GM12878 (cell line): ENCODE results near the gene LAMA2. TPM values are rescaled to one million over a fixed set of nuclear protein-coding genes. Genes with fewer than 3 reads are reported as not detected.

ENCODE experiments used
- ATAC-seq: fragments of 200-7000 bp; cut with Tn5 transposase; 3 replicates; pipeline ENCODE4 v1.9.1; 2020; ENCODE audit warnings: mild to moderate bottlenecking, moderate library complexity
- BruUV-seq: library from RNA; stranded (reverse); fragments of 400-500 nt; replicated peaks from 2 replicates; lab custom pipeline; 2021; lab: Mats Ljungman, UMichigan
- CTCF ChIA-PET: fragments of 300-600 bp; sonication (Branson Sonifier 250); formaldehyde crosslinking; extraction: SDS; loops from one replicate; lab custom pipeline; 2021; ENCODE audit warnings: inconsistent platforms; lab: Yijun Ruan, JAX
- POLR2A ChIA-PET: fragments of 350-600 bp; formaldehyde crosslinking; extraction: SDS; loops from one replicate; lab custom pipeline; 2021; ENCODE audit warnings: inconsistent platforms; lab: Charles Lee
- RAD21 ChIA-PET: fragments of 300-600 bp; sonication (Branson Sonifier 250); formaldehyde crosslinking; loops from one replicate; lab custom pipeline; 2023; ENCODE audit warnings: antibody characterized with exemption; ENCODE audit not compliant: unreplicated experiment; lab: Charles Lee
- SMC1A ChIA-PET: fragments of 300-600 bp; sonication (Branson Sonifier 250); formaldehyde crosslinking; loops from one replicate; lab custom pipeline; 2023; ENCODE audit not compliant: unreplicated experiment, uncharacterized antibody; lab: Charles Lee
- DNase-seq: peaks from one replicate; pipeline ENCODE4 v3.0.0-alpha.2; 2011; ENCODE audit warnings: low read depth, low spot score
- FAIRE-seq: peaks from 3 replicates; lab custom pipeline; 2011; peaks lifted over from hg19 to GRCh38; lab: Jason Lieb, UNC
- H2AFZ ChIP-seq: 2 replicates; pipeline ENCODE4 v1.6.0; 2011; ENCODE audit warnings: low read depth, low read length, control low read depth; ENCODE audit not compliant: control insufficient read depth
- H3K27ac ChIP-seq: 2 replicates; pipeline ENCODE4 v1.5.1; 2011; ENCODE audit warnings: control low read depth; ENCODE audit not compliant: control insufficient read depth, insufficient read depth
- H3K27me3 ChIP-seq, 2 experiments: replicated peaks in 1 of 2; 2 replicates each; pipeline versions ENCODE4 v1.6.0 to v1.6.1; 2011; ENCODE audit warnings: low read length in 1 of 2; ENCODE audit not compliant: control insufficient read depth in 2 of 2, insufficient read depth in 2 of 2
- H3K36me3 ChIP-seq, 2 experiments: 2 replicates each; pipeline ENCODE4 v1.5.1; 2011; ENCODE audit warnings: low read length in 1 of 2; ENCODE audit not compliant: control insufficient read depth in 2 of 2, insufficient read depth in 2 of 2
- H3K4me1 ChIP-seq: 2 replicates; pipeline ENCODE4 v1.6.1; 2011; ENCODE audit warnings: mild to moderate bottlenecking, low read length, moderate library complexity, mixed read lengths; ENCODE audit not compliant: control insufficient read depth, insufficient read depth
- H3K4me2 ChIP-seq: 2 replicates; pipeline ENCODE4 v1.6.0; 2011; ENCODE audit warnings: control low read depth; ENCODE audit not compliant: control insufficient read depth, insufficient read depth
- H3K4me3 ChIP-seq: fragments of 200-600 bp; sonication (generic); 2 replicates; pipeline ENCODE4 v1.5.1; 2016
- H3K79me2 ChIP-seq: 2 replicates; pipeline ENCODE4 v1.6.0; 2011; ENCODE audit warnings: low read length; ENCODE audit not compliant: control insufficient read depth, insufficient read depth
- H3K9ac ChIP-seq: 2 replicates; pipeline ENCODE4 v1.8.0; 2011; ENCODE audit warnings: low read length, control low read depth, mixed read lengths; ENCODE audit not compliant: control insufficient read depth, insufficient read depth
- H3K9me3 ChIP-seq: replicated peaks from 3 replicates; pipeline ENCODE4 v1.5.1; 2011; ENCODE audit warnings: mild to moderate bottlenecking, low read length; ENCODE audit not compliant: control insufficient read depth, insufficient read depth
- H4K20me1 ChIP-seq: 2 replicates; pipeline ENCODE4 v1.6.0; 2011; ENCODE audit not compliant: control insufficient read depth, insufficient read depth
- ATF7 ChIP-seq: fragments of 450-650 bp; IDR thresholded peaks from 2 replicates; pipeline ENCODE4 v1.6.1; 2016; ENCODE audit warnings: low read depth, mild to moderate bottlenecking
- EZH2 ChIP-seq: IDR thresholded peaks from 2 replicates; pipeline ENCODE4 v1.6.1; 2012; ENCODE audit warnings: low read depth, mild to moderate bottlenecking, control low read depth, inconsistent platforms, low read length, borderline replicate concordance; ENCODE audit not compliant: control insufficient read depth
- MYC ChIP-seq: IDR thresholded peaks from 2 replicates; pipeline ENCODE4 v1.6.1; 2011; ENCODE audit warnings: mild to moderate bottlenecking, low read length, moderate library complexity, inconsistent platforms; ENCODE audit not compliant: insufficient read depth, insufficient replicate concordance, insufficient read length, severe bottlenecking
- NFYA ChIP-seq: IDR thresholded peaks from 2 replicates; pipeline ENCODE4 v1.6.1; 2011; ENCODE audit warnings: low read depth, mild to moderate bottlenecking, low read length, improper control_type of control experiment, borderline replicate concordance
- NR2C1 ChIP-seq: fragments of 450-650 bp; IDR thresholded peaks from 2 replicates; pipeline ENCODE4 v1.6.1; 2017; ENCODE audit warnings: antibody characterized with exemption, mild to moderate bottlenecking, moderate library complexity
- RAD21 ChIP-seq: IDR thresholded peaks from 2 replicates; pipeline ENCODE4 v1.6.1; 2011; ENCODE audit warnings: mild to moderate bottlenecking, low read depth, low read length, moderate library complexity; ENCODE audit not compliant: insufficient read depth
- RELA ChIP-seq: fragments of 450-650 bp; IDR thresholded peaks from 2 replicates; pipeline ENCODE4 v1.8.0; 2014; ENCODE audit warnings: borderline replicate concordance; ENCODE audit not compliant: partially characterized antibody
- SIX5 ChIP-seq: IDR thresholded peaks from 2 replicates; pipeline ENCODE4 v1.6.1; 2011; ENCODE audit warnings: mild to moderate bottlenecking, low read depth, low read length, moderate library complexity; ENCODE audit not compliant: severe bottlenecking
- WGBS: methylation state at CpG from one replicate; pipeline ENCODE4 v1.1.6; 2016; ENCODE audit warnings: low lambda C conversion rate; ENCODE audit not compliant: insufficient replicate concordance, insufficient coverage; ENCODE audit errors: missing lambda C conversion rate; 5-methylcytosine and 5-hydroxymethylcytosine counted together
- in situ Hi-C: fragments of 300-500 bp; cut with MboI; formaldehyde crosslinking; loops from 9 replicates; pipeline ENCODE4 v1.14.3; 2018; ENCODE audit warnings: mixed read lengths
- intact Hi-C: fragments of 100-400 bp; cut with micrococcal nuclease; formaldehyde crosslinking; loops from one replicate; pipeline ENCODE4 v1.14.2; 2022; ENCODE audit not compliant: unreplicated experiment
- polyA plus RNA-seq, 11 experiments: library from polyadenylated mRNA; depleted of rRNA in 4 of 11; unstranded in 6 of 11; stranded (reverse) in 5 of 11; fragments of >200 nt; fragmentation: Nextera tagmentation in 4 of 11; fragmentation: Illumina TruSeq in 1 of 11; extraction: Ambion mirVana in 4 of 11; extraction: Trizol in 1 of 11; gene quantifications; 1 replicate in 1 of 11; 2 replicates in 10 of 11; pipeline versions ENCODE4 v1.2.1 to v1.2.3, GENCODE V29; 2011 to 2016; ENCODE audit warnings: inconsistent platforms in 2 of 11, missing spikeins in 2 of 11, low read depth in 1 of 11
- total RNA-seq, 4 experiments: library from RNA; depleted of rRNA in 3 of 4; stranded (reverse); fragments of >200 nt in 3 of 4; fragmentation: Illumina TruSeq in 1 of 4; extraction: Trizol in 1 of 4; gene quantifications; 2 replicates each; pipeline versions ENCODE4 v1.2.1 to v1.2.3, GENCODE V29; 2013 to 2021
- TF ChIP-seq, protein P1 (sequence below): fragments of 450-650 bp; IDR thresholded peaks from 2 replicates; pipeline ENCODE4 v1.6.1; 2017; ENCODE audit warnings: mild to moderate bottlenecking, moderate library complexity
- TF ChIP-seq, protein P2 (sequence below): IDR thresholded peaks from 2 replicates; pipeline ENCODE4 v1.6.1; 2012; ENCODE audit warnings: low read depth, low read length, improper control_type of control experiment

The LAMA2 gene
- total and polyA plus RNA-seq, 10 of the 15 experiments (the other 5 are each of a cell fraction or from before 2014, with no cell fraction given) = 0.04 to 2.0 (median 0.37) TPM; not detected in 1

DNA sequence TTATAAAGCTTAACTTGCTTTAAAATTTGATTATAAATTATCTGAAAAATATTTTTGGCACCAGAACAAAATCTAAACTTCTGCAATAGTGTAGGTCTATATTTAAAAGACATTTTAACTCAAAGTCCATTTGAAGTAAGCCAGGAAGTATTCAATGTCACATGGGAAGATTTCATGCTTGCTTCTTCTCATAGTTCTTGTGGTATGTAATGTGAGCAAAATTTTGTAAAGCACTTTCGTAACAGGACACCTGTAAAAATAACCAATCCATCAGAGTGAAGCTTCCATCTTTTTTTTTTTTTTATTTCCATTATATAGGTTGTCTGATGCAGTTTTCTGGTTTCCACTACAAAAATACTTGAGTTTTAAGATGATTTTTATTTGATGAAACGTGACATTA, 386.1 kb downstream of the LAMA2 start:
- FAIRE-seq = no peak
- in situ Hi-C loops = no loop called here
- no peak overlapping the region for H3K27ac ChIP-seq
- H3K4me1 ChIP-seq = no peaks in the 10 kb centered on the region
- H2AFZ ChIP-seq = no peak overlapping the region
- BruUV-seq = no TSS peak
- ChIA-PET POLR2A (no interaction called here), RAD21 (no interaction called here), SMC1A (interaction anchor here (0.9 to 2.6 kb wide), 2 partner anchors 14 to 549 kb away, joined by 3 to 7 read pairs; no protein-coding TSS in a partner anchor), CTCF (no interaction called here)
- ATAC-seq = no peak
- no peak for TF ChIP-seq RAD21
- TF ChIP-seq, protein P1, sequence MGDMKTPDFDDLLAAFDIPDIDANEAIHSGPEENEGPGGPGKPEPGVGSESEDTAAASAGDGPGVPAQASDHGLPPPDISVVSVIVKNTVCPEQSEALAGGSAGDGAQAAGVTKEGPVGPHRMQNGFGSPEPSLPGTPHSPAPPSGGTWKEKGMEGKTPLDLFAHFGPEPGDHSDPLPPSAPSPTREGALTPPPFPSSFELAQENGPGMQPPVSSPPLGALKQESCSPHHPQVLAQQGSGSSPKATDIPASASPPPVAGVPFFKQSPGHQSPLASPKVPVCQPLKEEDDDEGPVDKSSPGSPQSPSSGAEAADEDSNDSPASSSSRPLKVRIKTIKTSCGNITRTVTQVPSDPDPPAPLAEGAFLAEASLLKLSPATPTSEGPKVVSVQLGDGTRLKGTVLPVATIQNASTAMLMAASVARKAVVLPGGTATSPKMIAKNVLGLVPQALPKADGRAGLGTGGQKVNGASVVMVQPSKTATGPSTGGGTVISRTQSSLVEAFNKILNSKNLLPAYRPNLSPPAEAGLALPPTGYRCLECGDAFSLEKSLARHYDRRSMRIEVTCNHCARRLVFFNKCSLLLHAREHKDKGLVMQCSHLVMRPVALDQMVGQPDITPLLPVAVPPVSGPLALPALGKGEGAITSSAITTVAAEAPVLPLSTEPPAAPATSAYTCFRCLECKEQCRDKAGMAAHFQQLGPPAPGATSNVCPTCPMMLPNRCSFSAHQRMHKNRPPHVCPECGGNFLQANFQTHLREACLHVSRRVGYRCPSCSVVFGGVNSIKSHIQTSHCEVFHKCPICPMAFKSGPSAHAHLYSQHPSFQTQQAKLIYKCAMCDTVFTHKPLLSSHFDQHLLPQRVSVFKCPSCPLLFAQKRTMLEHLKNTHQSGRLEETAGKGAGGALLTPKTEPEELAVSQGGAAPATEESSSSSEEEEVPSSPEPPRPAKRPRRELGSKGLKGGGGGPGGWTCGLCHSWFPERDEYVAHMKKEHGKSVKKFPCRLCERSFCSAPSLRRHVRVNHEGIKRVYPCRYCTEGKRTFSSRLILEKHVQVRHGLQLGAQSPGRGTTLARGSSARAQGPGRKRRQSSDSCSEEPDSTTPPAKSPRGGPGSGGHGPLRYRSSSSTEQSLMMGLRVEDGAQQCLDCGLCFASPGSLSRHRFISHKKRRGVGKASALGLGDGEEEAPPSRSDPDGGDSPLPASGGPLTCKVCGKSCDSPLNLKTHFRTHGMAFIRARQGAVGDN = no peak
- no peak for TF ChIP-seq NR2C1
- no peak for TF ChIP-seq NFYA
- TF ChIP-seq RELA = no peak
- TF ChIP-seq EZH2 = no peak
- TF ChIP-seq ATF7 = no peak
- no peak for TF ChIP-seq MYC
- TF ChIP-seq, protein P2, sequence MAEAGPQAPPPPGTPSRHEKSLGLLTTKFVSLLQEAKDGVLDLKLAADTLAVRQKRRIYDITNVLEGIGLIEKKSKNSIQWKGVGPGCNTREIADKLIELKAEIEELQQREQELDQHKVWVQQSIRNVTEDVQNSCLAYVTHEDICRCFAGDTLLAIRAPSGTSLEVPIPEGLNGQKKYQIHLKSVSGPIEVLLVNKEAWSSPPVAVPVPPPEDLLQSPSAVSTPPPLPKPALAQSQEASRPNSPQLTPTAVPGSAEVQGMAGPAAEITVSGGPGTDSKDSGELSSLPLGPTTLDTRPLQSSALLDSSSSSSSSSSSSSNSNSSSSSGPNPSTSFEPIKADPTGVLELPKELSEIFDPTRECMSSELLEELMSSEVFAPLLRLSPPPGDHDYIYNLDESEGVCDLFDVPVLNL = no peak
- no peak for TF ChIP-seq SIX5
- no peaks in the 10 kb centered on the region for H3K9me3 ChIP-seq
- 3% methylated on average over 2 of the region's 2 CpGs for WGBS
- no peaks in the 10 kb centered on the region for H3K79me2 ChIP-seq
- no peak for DNase-seq
- no peak overlapping the region for H3K4me3 ChIP-seq
- no peaks in the 10 kb centered on the region for H4K20me1 ChIP-seq
- H3K9ac ChIP-seq = no peak overlapping the region
- H3K27me3 ChIP-seq = no peaks in the 10 kb centered on the region; a peak in 1 of 4 replicates
- intact Hi-C loops = no loop called here
- H3K4me2 ChIP-seq = no peak overlapping the region
- H3K36me3 ChIP-seq = no peaks in the 10 kb centered on the region
